Panc1 (cell line): ENCODE data around the gene LIX1L.

Source experiments
- POLR2AphosphoS5 ChIP-seq: IDR thresholded peaks from 2 replicates; pipeline ENCODE4 v1.6.1; 2012; ENCODE audit warnings: mild to moderate bottlenecking, low read depth, low read length, moderate library complexity
- SIN3A ChIP-seq: IDR thresholded peaks from 2 replicates; pipeline ENCODE4 v1.6.1; 2012; ENCODE audit warnings: low read depth, mild to moderate bottlenecking, low read length, moderate library complexity, borderline replicate concordance; ENCODE audit not compliant: insufficient read depth
- TF ChIP-seq, protein P1 (sequence below): fragments of 450-650 bp; IDR thresholded peaks from 2 replicates; pipeline ENCODE4 v1.5.1; 2017; ENCODE audit warnings: mild to moderate bottlenecking
- TF ChIP-seq, protein P2 (sequence below), 2 experiments: IDR thresholded peaks; 2 replicates each; pipeline ENCODE4 v1.6.1; 2011 to 2012; ENCODE audit warnings: low read depth in 2 of 2, control low read depth in 1 of 2, low read length in 1 of 2, mild to moderate bottlenecking in 1 of 2, moderate library complexity in 1 of 2; ENCODE audit not compliant: insufficient read depth in 1 of 2

DNA sequence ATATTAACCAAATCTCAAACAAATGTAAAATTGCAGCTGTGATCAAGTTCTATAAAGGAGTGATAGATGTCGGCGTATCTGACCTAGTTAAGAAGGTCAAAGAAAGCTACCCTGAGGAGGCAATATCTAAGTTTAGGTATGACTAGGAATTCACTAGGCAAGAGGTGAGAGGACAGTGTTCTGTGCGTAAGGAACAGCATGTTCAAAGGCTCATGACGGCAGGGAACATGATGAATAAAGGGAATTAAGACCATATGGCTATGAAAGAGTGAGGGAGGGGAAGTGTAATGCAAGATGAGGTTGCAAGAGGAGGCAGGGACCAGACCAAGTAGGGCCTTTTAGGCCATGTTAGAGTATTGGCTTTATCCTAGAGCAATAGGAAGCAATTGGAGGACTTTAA lies 8.6 kb downstream of the LIX1L start:
- TF ChIP-seq, protein P1, sequence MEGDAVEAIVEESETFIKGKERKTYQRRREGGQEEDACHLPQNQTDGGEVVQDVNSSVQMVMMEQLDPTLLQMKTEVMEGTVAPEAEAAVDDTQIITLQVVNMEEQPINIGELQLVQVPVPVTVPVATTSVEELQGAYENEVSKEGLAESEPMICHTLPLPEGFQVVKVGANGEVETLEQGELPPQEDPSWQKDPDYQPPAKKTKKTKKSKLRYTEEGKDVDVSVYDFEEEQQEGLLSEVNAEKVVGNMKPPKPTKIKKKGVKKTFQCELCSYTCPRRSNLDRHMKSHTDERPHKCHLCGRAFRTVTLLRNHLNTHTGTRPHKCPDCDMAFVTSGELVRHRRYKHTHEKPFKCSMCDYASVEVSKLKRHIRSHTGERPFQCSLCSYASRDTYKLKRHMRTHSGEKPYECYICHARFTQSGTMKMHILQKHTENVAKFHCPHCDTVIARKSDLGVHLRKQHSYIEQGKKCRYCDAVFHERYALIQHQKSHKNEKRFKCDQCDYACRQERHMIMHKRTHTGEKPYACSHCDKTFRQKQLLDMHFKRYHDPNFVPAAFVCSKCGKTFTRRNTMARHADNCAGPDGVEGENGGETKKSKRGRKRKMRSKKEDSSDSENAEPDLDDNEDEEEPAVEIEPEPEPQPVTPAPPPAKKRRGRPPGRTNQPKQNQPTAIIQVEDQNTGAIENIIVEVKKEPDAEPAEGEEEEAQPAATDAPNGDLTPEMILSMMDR: no peak
- TF ChIP-seq POLR2AphosphoS5 (no peak), SIN3A (no peak)
- TF ChIP-seq, protein P2, sequence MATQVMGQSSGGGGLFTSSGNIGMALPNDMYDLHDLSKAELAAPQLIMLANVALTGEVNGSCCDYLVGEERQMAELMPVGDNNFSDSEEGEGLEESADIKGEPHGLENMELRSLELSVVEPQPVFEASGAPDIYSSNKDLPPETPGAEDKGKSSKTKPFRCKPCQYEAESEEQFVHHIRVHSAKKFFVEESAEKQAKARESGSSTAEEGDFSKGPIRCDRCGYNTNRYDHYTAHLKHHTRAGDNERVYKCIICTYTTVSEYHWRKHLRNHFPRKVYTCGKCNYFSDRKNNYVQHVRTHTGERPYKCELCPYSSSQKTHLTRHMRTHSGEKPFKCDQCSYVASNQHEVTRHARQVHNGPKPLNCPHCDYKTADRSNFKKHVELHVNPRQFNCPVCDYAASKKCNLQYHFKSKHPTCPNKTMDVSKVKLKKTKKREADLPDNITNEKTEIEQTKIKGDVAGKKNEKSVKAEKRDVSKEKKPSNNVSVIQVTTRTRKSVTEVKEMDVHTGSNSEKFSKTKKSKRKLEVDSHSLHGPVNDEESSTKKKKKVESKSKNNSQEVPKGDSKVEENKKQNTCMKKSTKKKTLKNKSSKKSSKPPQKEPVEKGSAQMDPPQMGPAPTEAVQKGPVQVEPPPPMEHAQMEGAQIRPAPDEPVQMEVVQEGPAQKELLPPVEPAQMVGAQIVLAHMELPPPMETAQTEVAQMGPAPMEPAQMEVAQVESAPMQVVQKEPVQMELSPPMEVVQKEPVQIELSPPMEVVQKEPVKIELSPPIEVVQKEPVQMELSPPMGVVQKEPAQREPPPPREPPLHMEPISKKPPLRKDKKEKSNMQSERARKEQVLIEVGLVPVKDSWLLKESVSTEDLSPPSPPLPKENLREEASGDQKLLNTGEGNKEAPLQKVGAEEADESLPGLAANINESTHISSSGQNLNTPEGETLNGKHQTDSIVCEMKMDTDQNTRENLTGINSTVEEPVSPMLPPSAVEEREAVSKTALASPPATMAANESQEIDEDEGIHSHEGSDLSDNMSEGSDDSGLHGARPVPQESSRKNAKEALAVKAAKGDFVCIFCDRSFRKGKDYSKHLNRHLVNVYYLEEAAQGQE (IDR thresholded peaks at IDR 0.05; ENCODE audit: insufficient read depth in 1 of 2, low read depth in 2 of 2, low read length in 1 of 2): no peak
